Astrocyte (in vitro differentiated cells and primary cell): ENCODE results near the gene SPTBN2.

Experiments
- EZH2 ChIP-seq: IDR thresholded peaks from 2 replicates; pipeline ENCODE4 v1.6.1; 2012; ENCODE audit warnings: mild to moderate bottlenecking, low read length, inconsistent platforms; ENCODE audit not compliant: insufficient read depth
- TF ChIP-seq, protein P1 (sequence below): IDR thresholded peaks from 2 replicates; pipeline ENCODE4 v1.5.1; 2011; ENCODE audit warnings: low read depth, mild to moderate bottlenecking, inconsistent platforms, low read length, moderate library complexity; ENCODE audit not compliant: insufficient read depth

GRCh38 chr11:66643745-66644437 is 85.1 kb downstream of the SPTBN2 start:
- TF ChIP-seq, protein P1, sequence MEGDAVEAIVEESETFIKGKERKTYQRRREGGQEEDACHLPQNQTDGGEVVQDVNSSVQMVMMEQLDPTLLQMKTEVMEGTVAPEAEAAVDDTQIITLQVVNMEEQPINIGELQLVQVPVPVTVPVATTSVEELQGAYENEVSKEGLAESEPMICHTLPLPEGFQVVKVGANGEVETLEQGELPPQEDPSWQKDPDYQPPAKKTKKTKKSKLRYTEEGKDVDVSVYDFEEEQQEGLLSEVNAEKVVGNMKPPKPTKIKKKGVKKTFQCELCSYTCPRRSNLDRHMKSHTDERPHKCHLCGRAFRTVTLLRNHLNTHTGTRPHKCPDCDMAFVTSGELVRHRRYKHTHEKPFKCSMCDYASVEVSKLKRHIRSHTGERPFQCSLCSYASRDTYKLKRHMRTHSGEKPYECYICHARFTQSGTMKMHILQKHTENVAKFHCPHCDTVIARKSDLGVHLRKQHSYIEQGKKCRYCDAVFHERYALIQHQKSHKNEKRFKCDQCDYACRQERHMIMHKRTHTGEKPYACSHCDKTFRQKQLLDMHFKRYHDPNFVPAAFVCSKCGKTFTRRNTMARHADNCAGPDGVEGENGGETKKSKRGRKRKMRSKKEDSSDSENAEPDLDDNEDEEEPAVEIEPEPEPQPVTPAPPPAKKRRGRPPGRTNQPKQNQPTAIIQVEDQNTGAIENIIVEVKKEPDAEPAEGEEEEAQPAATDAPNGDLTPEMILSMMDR = no peak
- TF ChIP-seq EZH2 = no peak
